Memory B cell (primary cell): Measurements from ENCODE around the gene SEMA3E.
"Not testable (repeated sequence)": the region's sequence is repeated elsewhere in the genome, so short reads cannot be mapped to it uniquely, and the experiment has no call there.

Source experiments
- ATAC-seq: fragments of 150-1000 bp; cut with Tn5 transposase; 2 replicates; pipeline ENCODE4 v1.10.0; 2021; ENCODE audit warnings: low read depth, mild to moderate bottlenecking, moderate library complexity
- DNase-seq, 2 donors: peaks; one replicate each; pipeline ENCODE4 v3.0.0; 2022; ENCODE audit warnings: low spot score in 2 of 2
- H3K27ac Mint-ChIP-seq: one replicate; pipeline ENCODE4 v1.8.0; 2022; ENCODE audit warnings: mild to moderate bottlenecking, moderate library complexity, mixed read lengths
- H3K27me3 Mint-ChIP-seq: one replicate; pipeline ENCODE4 v1.8.0; 2022; ENCODE audit warnings: mixed read lengths
- H3K36me3 Mint-ChIP-seq: one replicate; pipeline ENCODE4 v1.8.0; 2022; ENCODE audit warnings: mild to moderate bottlenecking, mixed read lengths
- H3K4me1 Mint-ChIP-seq: one replicate; pipeline ENCODE4 v1.8.0; 2022; ENCODE audit warnings: mixed read lengths
- H3K4me3 Mint-ChIP-seq: one replicate; pipeline ENCODE4 v1.8.0; 2022; ENCODE audit warnings: mild to moderate bottlenecking, moderate library complexity, mixed read lengths
- H3K9me3 Mint-ChIP-seq: one replicate; pipeline ENCODE4 v1.8.0; 2022; ENCODE audit warnings: mixed read lengths

Gene SEMA3E

GRCh38 chr7:83648464-83649241 is at the start of gene SEMA3E:
SEMA3E (minus strand) TSS chr7:83649139.
- DNase-seq (no peak), ATAC-seq (no peak)
- Mint-ChIP-seq H3K4me3 (no peak within 1 kb of the TSS), H3K27me3 (no peaks in the 10 kb centered on the region), H3K27ac (no peak within 1 kb of the TSS), H3K4me1 (no peaks in the 10 kb centered on the region), H3K36me3 (no peaks in the 10 kb centered on the region), H3K9me3 (peaks cover 2% of the 10 kb centered on the region)

- H3K36me3 Mint-ChIP-seq, result no peaks in the 10 kb centered on the region
- H3K4me3 Mint-ChIP-seq, result no peak overlapping the region
- H3K27ac Mint-ChIP-seq, result no peak overlapping the region
- DNase-seq (no peak), ATAC-seq (no peak)
- no peaks in the 10 kb centered on the region for H3K4me1 Mint-ChIP-seq
- peaks cover 7% of the 10 kb centered on the region for H3K9me3 Mint-ChIP-seq
- no peaks in the 10 kb centered on the region for H3K27me3 Mint-ChIP-seq
Observed at GRCh38 chr7:83697804-83698530, 49.0 kb upstream of the SEMA3E start.

- DNase-seq (no peak), ATAC-seq (no peak)
- no peaks in the 10 kb centered on the region for H3K27me3 Mint-ChIP-seq
- H3K27ac Mint-ChIP-seq, result no peak overlapping the region
- H3K4me3 Mint-ChIP-seq, result no peak overlapping the region
- no peaks in the 10 kb centered on the region for H3K4me1 Mint-ChIP-seq
- H3K9me3 Mint-ChIP-seq, result peaks cover 5% of the 10 kb centered on the region
- H3K36me3 Mint-ChIP-seq, result no peaks in the 10 kb centered on the region
Observed at GRCh38 chr7:83696101-83696500, 47.2 kb upstream of the SEMA3E start.

- Mint-ChIP-seq H3K4me3 (no peak overlapping the region), H3K27me3 (no peaks in the 10 kb centered on the region), H3K9me3 (peaks cover 8% of the 10 kb centered on the region), H3K36me3 (no peaks in the 10 kb centered on the region), H3K4me1 (no peaks in the 10 kb centered on the region), H3K27ac (no peak overlapping the region)
- no peak for DNase-seq
- no peak for ATAC-seq
Observed at GRCh38 chr7:83695128-83695960, 46.4 kb upstream of the SEMA3E start.

- DNase-seq (no peak), ATAC-seq (no peak)
- H3K27ac Mint-ChIP-seq, result no peak overlapping the region
- no peaks in the 10 kb centered on the region for H3K27me3 Mint-ChIP-seq
- H3K9me3 Mint-ChIP-seq, result peaks cover 8% of the 10 kb centered on the region
- H3K4me1 Mint-ChIP-seq, result no peaks in the 10 kb centered on the region
- H3K4me3 Mint-ChIP-seq, result no peak overlapping the region
- no peaks in the 10 kb centered on the region for H3K36me3 Mint-ChIP-seq
Observed at GRCh38 chr7:83693256-83693655, 44.3 kb upstream of the SEMA3E start.

GRCh38 chr7:83691095-83691494 is 42.2 kb upstream of the SEMA3E start:
- H3K27me3 Mint-ChIP-seq, result no peaks in the 10 kb centered on the region
- H3K4me3 Mint-ChIP-seq, result no peak overlapping the region
- no peak for DNase-seq
- peaks cover 6% of the 10 kb centered on the region for H3K9me3 Mint-ChIP-seq
- no peak overlapping the region for H3K27ac Mint-ChIP-seq
- ATAC-seq, result no peak
- H3K4me1 Mint-ChIP-seq, result no peaks in the 10 kb centered on the region
- H3K36me3 Mint-ChIP-seq, result no peaks in the 10 kb centered on the region

GRCh38 chr7:83689855-83690254 is 40.9 kb upstream of the SEMA3E start:
- H3K4me1 Mint-ChIP-seq, result no peaks in the 10 kb centered on the region

GRCh38 chr7:83686416-83686815 is 37.5 kb upstream of the SEMA3E start:
- Mint-ChIP-seq H3K36me3 (no peaks in the 10 kb centered on the region), H3K4me3 (no peak overlapping the region), H3K9me3 (peaks cover 3% of the 10 kb centered on the region), H3K27me3 (no peaks in the 10 kb centered on the region), H3K27ac (no peak overlapping the region), H3K4me1 (no peaks in the 10 kb centered on the region)
- ATAC-seq, result no peak
- no peak for DNase-seq

More at GRCh38 chr7:83689855-83690254, 40.9 kb upstream of the SEMA3E start:
- DNase-seq (no peak), ATAC-seq (no peak)
- Mint-ChIP-seq H3K4me3 (no peak overlapping the region), H3K9me3 (peaks cover 2% of the 10 kb centered on the region), H3K27ac (no peak overlapping the region), H3K36me3 (no peaks in the 10 kb centered on the region), H3K27me3 (no peaks in the 10 kb centered on the region)

GRCh38 chr7:83684928-83685327 is 36.0 kb upstream of the SEMA3E start:
- Mint-ChIP-seq H3K27me3 (no peaks in the 10 kb centered on the region), H3K4me1 (no peaks in the 10 kb centered on the region), H3K36me3 (no peaks in the 10 kb centered on the region), H3K27ac (no peak overlapping the region), H3K9me3 (peaks cover 1% of the 10 kb centered on the region), H3K4me3 (no peak overlapping the region)
- ATAC-seq, result no peak
- no peak for DNase-seq

GRCh38 chr7:83681200-83681778 is 32.4 kb upstream of the SEMA3E start:
- Mint-ChIP-seq H3K4me1 (no peaks in the 10 kb centered on the region), H3K27me3 (no peaks in the 10 kb centered on the region), H3K4me3 (no peak overlapping the region), H3K36me3 (no peaks in the 10 kb centered on the region), H3K9me3 (peaks cover 5% of the 10 kb centered on the region), H3K27ac (no peak overlapping the region)
- DNase-seq (no peak), ATAC-seq (no peak)

- Mint-ChIP-seq H3K27ac (no peak overlapping the region), H3K4me1 (no peaks in the 10 kb centered on the region), H3K4me3 (no peak overlapping the region), H3K36me3 (no peaks in the 10 kb centered on the region), H3K9me3 (peaks cover 5% of the 10 kb centered on the region), H3K27me3 (no peaks in the 10 kb centered on the region)
- no peak for ATAC-seq
- DNase-seq, result no peak
Observed at GRCh38 chr7:83677180-83677866, 28.4 kb upstream of the SEMA3E start.

GRCh38 chr7:83673291-83673690 is 24.4 kb upstream of the SEMA3E start:
- not testable (repeated sequence) for DNase-seq, H3K4me1 Mint-ChIP-seq, H3K27me3 Mint-ChIP-seq, H3K4me3 Mint-ChIP-seq, H3K36me3 Mint-ChIP-seq, H3K9me3 Mint-ChIP-seq, H3K27ac Mint-ChIP-seq, ATAC-seq

GRCh38 chr7:83672157-83672556 is 23.2 kb upstream of the SEMA3E start:
- Mint-ChIP-seq H3K9me3 (peaks cover 1% of the 10 kb centered on the region), H3K4me1 (no peaks in the 10 kb centered on the region), H3K4me3 (no peak overlapping the region), H3K27ac (no peak overlapping the region), H3K27me3 (no peaks in the 10 kb centered on the region), H3K36me3 (no peaks in the 10 kb centered on the region)
- no peak for DNase-seq
- no peak for ATAC-seq
